GM12878 (cell line): ENCODE results near the gene MPHOSPH6.

Source experiments
- ASH2L ChIP-seq: fragments of 300-600, 200-600 bp; sonication (generic); IDR thresholded peaks from 2 replicates; pipeline ENCODE4 v1.6.1; 2017; ENCODE audit warnings: low read depth, mild to moderate bottlenecking, borderline replicate concordance
- CTCF ChIP-seq, 3 experiments: IDR thresholded peaks in 2 of 3; conservative IDR thresholded peaks in 1 of 3; 2 replicates each; pipeline ENCODE4 v1.5.1; 2011; ENCODE audit warnings: low read depth in 3 of 3, low read length in 3 of 3, mild to moderate bottlenecking in 3 of 3, control low read depth in 2 of 3, moderate library complexity in 2 of 3, inconsistent platforms in 1 of 3, mixed read lengths in 1 of 3; ENCODE audit not compliant: control insufficient read depth in 2 of 3, insufficient read depth in 1 of 3; ENCODE audit errors: extremely low read depth in 1 of 3
- ESRRA ChIP-seq: IDR thresholded peaks from 2 replicates; pipeline ENCODE4 v1.6.1; 2012; ENCODE audit warnings: mild to moderate bottlenecking, low read length, improper control_type of control experiment
- IRF5 ChIP-seq: fragments of 450-650 bp; IDR thresholded peaks from 2 replicates; pipeline ENCODE4 v1.6.1; 2017; ENCODE audit warnings: borderline replicate concordance
- NR2F1 ChIP-seq: fragments of 450-650 bp; conservative IDR thresholded peaks from 2 replicates; pipeline ENCODE4 v1.6.1; 2017; ENCODE audit warnings: mild to moderate bottlenecking
- PAX5 ChIP-seq: IDR thresholded peaks from 2 replicates; pipeline ENCODE4 v1.6.1; 2011; ENCODE audit warnings: low read depth, low read length, borderline replicate concordance
- POLR2A ChIP-seq: IDR thresholded peaks from 2 replicates; pipeline ENCODE4 v1.6.1; 2011; ENCODE audit warnings: low read depth, mild to moderate bottlenecking, low read length
- REST ChIP-seq: IDR thresholded peaks from 2 replicates; pipeline ENCODE4 v1.6.1; 2012; ENCODE audit warnings: mild to moderate bottlenecking, low read depth, low read length
- SREBF2 ChIP-seq: IDR thresholded peaks from 2 replicates; pipeline ENCODE4 v1.6.1; 2012; ENCODE audit warnings: mild to moderate bottlenecking, low read length
- ZNF24 ChIP-seq: fragments of 450-650 bp; IDR thresholded peaks from 2 replicates; pipeline ENCODE4 v1.6.1; 2017; ENCODE audit warnings: antibody characterized with exemption, mild to moderate bottlenecking

- TF ChIP-seq REST: no peak
- no peak for TF ChIP-seq ESRRA
- no peak for TF ChIP-seq SREBF2
- TF ChIP-seq POLR2A: no peak
- no peak for TF ChIP-seq CTCF (IDR thresholded peaks at IDR 0.05 in 2 of 3, conservative IDR thresholded peaks at IDR 0.05 in 1 of 3; ENCODE audit: control insufficient read depth in 2 of 3, extremely low read depth in 1 of 3, insufficient read depth in 1 of 3, low read depth in 3 of 3, low read length in 3 of 3)
- TF ChIP-seq IRF5: no peak
- TF ChIP-seq ZNF24: no peak
- TF ChIP-seq PAX5: no peak
- no peak for TF ChIP-seq NR2F1
- TF ChIP-seq ASH2L: no peak
These were observed 29.2 kb upstream of the MPHOSPH6 start for GRCh38 chr16:82199209-82199608.
